Upper lobe of left lung (tissue), 6 donors: ENCODE measurements around the gene TMEM37. TPM values are rescaled to one million over a fixed set of nuclear protein-coding genes. Genes with fewer than 3 reads are reported as not detected.

Experiments
- ATAC-seq, 2 donors: fragments of 200-7000 bp; cut with Tn5 transposase; one replicate each; pipeline ENCODE4 v1.9.1; 2022; ENCODE audit warnings: mild to moderate bottlenecking in 2 of 2, moderate library complexity in 2 of 2; ENCODE audit not compliant: low FRiP score in 2 of 2
- DNase-seq, 2 donors: peaks; one replicate each; pipeline ENCODE4 v3.0.0-alpha.2; 2019 to 2020
- H3K27ac ChIP-seq, 4 donors: fragments of 200-600 bp; sonication (generic); one replicate each; pipeline ENCODE4 v1.5.1; 2016 to 2019
- H3K27me3 ChIP-seq, 4 donors: fragments of 200-600 bp; sonication (generic); one replicate each; pipeline ENCODE4 v1.5.1; 2017 to 2019
- H3K36me3 ChIP-seq, 4 donors: fragments of 200-600 bp; sonication (generic); one replicate each; pipeline ENCODE4 v1.5.1; 2016 to 2019
- H3K4me1 ChIP-seq, 4 donors: fragments of 200-600 bp; sonication (generic); one replicate each; pipeline ENCODE4 v1.5.1; 2018 to 2019
- H3K4me3 ChIP-seq, 4 donors: fragments of 200-600 bp; sonication (generic); one replicate each; pipeline ENCODE4 v1.5.1; 2017 to 2019; ENCODE audit warnings: mild to moderate bottlenecking in 2 of 4, moderate library complexity in 1 of 4
- H3K9me3 ChIP-seq, 4 donors: fragments of 200-600 bp; sonication (generic); one replicate each; pipeline ENCODE4 v1.5.1; 2018 to 2019
- EP300 ChIP-seq, 4 donors: sonication (generic); formaldehyde crosslinking; IDR thresholded peaks; one replicate each; pipeline ENCODE4 v1.5.1; 2017; ENCODE audit warnings: antibody characterized with exemption in 4 of 4, control low read depth in 2 of 4
- POLR2A ChIP-seq, 4 donors: fragments of 450-650 bp; IDR thresholded peaks; one replicate each; pipeline ENCODE4 v1.5.1; 2016 to 2017; ENCODE audit warnings: antibody characterized with exemption in 4 of 4, mild to moderate bottlenecking in 2 of 4
- POLR2AphosphoS5 ChIP-seq, 2 donors: sonication (generic); formaldehyde crosslinking; IDR thresholded peaks; one replicate each; pipeline ENCODE4 v1.5.1; 2017; ENCODE audit warnings: antibody characterized with exemption in 2 of 2
- WGBS, 2 donors: methylation state at CpG; one replicate each; pipeline ENCODE4 v1.1.5; 2017 to 2018; 5-methylcytosine and 5-hydroxymethylcytosine counted together
- total RNA-seq, 6 donors: library from RNA; depleted of rRNA in 4 of 6; stranded (reverse); fragments of >200 nt in 4 of 6; gene quantifications; one replicate each; pipeline versions ENCODE4 v1.1.0 to v1.2.1, GENCODE V29; 2016 to 2021
- TF ChIP-seq, protein P1 (sequence below), 6 experiments: fragments of 450-650 bp in 4 of 6; fragments of 200-600 bp in 2 of 6; sonication (generic) in 2 of 6; IDR thresholded peaks; one replicate each; pipeline ENCODE4 v1.5.1; 2016 to 2019; ENCODE audit warnings: antibody characterized with exemption in 6 of 6
- donor health status: DM: no; HTN: no; CAD: no; lungs with moderate emphysema.
- donor health status: DM: no; HTN: yes; CAD: no; lungs with severe emphysema.

The TMEM37 gene
- total RNA-seq, 6 donors from 2014 or later: 9.3 to 28.5 (median 14.5) TPM

DNA sequence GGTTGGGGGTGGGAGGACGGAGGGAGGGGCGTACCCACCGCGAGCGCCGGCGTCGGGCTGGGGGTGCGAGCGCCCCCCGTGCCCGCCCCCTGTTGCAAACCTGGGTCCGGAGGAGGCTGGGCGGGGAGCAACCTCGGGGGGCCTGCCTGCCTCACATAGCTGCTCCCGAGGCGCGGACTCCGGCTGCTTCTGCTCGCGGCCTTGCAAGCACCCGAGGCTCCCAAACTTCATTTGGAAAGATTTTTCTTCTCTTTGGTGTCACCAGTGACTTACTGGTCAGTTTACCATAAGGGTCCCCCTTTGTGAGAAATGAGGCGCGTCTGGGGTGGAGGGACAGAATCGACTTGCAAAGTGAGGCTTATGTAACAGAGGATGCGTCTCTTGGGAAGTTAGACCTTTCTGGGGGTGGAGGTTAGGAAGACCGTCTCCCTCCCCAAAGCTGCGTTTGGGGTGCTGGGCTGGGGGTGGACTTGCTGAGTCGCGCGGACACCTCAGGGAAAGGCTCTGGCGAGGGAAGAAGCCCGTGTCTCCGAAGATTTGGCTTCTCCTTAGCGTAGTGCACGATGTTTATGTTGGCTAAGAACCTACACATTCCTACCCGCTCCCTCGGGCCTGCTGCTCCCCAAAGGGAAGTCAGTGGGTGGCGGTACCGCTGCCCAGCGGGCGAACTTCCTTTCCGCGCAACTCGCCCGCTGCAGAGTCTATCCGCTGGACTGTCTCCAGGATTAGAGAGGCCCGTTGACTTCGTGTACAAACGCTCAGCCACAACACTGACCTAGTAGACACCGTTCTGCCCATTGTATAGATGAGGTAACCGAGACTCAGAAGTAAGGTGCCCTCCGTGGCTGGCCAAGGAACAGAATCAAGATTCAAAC, 559 bp downstream of the TMEM37 start:
- peaks cover 0 to 2% (median 0%) of the 10 kb centered on the region in 4 donors for H3K36me3 ChIP-seq
- WGBS, 2 donors: 4 to 20% methylated on average over 4 to 41 of the region's 53 CpGs
- peak overlapping the region; percentile 75 to 90 (median 89) for H3K27ac ChIP-seq
- H3K27me3 ChIP-seq: no peaks in the 10 kb centered on the region
- no peaks in the 10 kb centered on the region for H3K9me3 ChIP-seq
- H3K4me3 ChIP-seq: peak overlapping the region; percentile 59 to 87 (median 75)
- H3K4me1 ChIP-seq: peaks cover 62 to 93% (median 81%) of the 10 kb centered on the region in 4 donors
- DNase-seq: peak; percentile 70 to 76
- TF ChIP-seq EP300 (IDR thresholded peaks at IDR 0.05) (no peak), POLR2A (IDR thresholded peaks at IDR 0.05) (peak in 1 of 4 donors; percentile 47)
- peak in 1 of 2 donors; percentile 51 for ATAC-seq

DNA sequence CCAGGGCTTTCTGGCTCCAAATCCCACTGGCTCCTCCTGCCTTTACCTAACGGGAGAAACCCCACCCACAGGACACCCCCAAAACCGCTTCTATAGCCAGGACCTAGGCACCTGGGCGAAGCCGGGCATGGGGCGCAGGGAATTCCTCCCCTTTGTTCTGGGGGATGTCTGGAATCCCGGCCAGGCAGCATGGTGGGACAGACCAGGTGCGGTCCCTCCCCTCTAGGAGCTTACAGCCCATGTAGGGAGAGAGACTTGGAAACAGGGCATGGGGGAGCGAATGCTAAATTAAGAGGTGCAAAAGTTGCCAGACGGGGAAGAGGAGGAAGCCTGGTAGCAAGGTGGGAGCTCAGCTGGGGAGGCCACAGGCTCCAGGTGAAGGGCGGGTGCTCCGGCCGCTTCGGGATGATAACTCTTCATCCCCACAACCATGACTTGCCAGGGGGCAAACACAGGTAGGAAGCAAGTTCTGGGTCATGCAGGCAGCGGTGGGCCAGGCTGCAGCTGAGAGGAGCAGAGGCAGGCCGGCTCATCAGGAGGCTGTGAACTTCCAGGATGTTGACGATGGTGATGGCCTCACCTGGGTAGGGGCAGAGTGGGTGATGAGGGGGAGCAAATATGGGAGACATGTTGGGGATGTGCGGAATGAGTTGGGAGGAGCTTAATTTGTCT, 1.3 kb downstream of the TMEM37 start:
- no peaks in the 10 kb centered on the region for H3K9me3 ChIP-seq
- peaks cover 0 to 8% (median 3%) of the 10 kb centered on the region in 4 donors for H3K36me3 ChIP-seq
- TF ChIP-seq, protein P1, sequence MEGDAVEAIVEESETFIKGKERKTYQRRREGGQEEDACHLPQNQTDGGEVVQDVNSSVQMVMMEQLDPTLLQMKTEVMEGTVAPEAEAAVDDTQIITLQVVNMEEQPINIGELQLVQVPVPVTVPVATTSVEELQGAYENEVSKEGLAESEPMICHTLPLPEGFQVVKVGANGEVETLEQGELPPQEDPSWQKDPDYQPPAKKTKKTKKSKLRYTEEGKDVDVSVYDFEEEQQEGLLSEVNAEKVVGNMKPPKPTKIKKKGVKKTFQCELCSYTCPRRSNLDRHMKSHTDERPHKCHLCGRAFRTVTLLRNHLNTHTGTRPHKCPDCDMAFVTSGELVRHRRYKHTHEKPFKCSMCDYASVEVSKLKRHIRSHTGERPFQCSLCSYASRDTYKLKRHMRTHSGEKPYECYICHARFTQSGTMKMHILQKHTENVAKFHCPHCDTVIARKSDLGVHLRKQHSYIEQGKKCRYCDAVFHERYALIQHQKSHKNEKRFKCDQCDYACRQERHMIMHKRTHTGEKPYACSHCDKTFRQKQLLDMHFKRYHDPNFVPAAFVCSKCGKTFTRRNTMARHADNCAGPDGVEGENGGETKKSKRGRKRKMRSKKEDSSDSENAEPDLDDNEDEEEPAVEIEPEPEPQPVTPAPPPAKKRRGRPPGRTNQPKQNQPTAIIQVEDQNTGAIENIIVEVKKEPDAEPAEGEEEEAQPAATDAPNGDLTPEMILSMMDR (IDR thresholded peaks at IDR 0.05): no peak
- TF ChIP-seq EP300 (IDR thresholded peaks at IDR 0.05) (no peak), POLR2AphosphoS5 (IDR thresholded peaks at IDR 0.05) (no peak), POLR2A (IDR thresholded peaks at IDR 0.05) (no peak)
- H3K4me3 ChIP-seq: peak overlapping the region in 3 of 4 donors; percentile 59 to 87 (median 82)
- H3K27ac ChIP-seq: peak overlapping the region; percentile 75 to 90 (median 89)
- H3K4me1 ChIP-seq: peaks cover 56 to 86% (median 73%) of the 10 kb centered on the region in 4 donors
- no peak for ATAC-seq
- peak in 1 of 2 donors; percentile 66 for DNase-seq
- whole genome bisulfite sequencing, 2 donors: 77 to 88% methylated on average over 16 to 17 of the region's 17 CpGs
- no peaks in the 10 kb centered on the region for H3K27me3 ChIP-seq

DNA sequence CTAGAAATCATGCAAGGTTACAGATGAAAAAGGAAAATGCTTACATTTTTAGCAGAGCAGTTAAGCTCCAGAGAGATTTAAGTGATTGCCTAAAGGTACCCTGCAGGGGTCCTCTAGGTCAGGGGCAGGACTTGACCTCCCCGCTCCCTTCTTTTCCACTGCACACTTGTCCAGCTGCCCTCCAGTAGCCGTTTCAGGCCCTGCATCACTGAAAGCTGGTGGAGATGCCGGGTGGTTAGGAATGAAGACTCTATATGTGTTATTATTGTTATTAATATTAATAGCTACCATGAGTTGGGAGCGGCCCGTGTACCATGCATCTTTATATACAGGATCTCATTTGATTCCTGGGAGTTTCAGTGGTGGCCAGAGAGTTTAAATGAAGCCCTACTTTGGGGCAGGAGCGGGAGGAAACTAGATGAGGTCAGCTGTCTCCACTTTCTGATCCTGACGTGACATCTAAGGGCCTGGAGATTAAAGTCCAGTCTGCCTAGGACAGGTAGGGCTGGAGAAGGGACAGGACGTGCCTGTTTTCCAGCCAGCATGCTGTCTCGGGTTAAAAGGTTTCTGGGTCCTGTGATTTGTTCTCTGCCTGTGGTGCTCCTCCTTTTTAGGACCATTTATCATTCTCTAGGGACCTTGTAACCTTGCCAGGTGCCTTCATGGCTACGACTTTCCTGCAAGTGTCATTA, 2.1 kb downstream of the TMEM37 start:
- DNase-seq: no peak
- peak overlapping the region in 2 of 4 donors; percentile 59 to 82 for H3K4me3 ChIP-seq
- H3K27me3 ChIP-seq: no peaks in the 10 kb centered on the region
- peaks cover 0 to 15% (median 5%) of the 10 kb centered on the region in 4 donors for H3K36me3 ChIP-seq
- no peak for ATAC-seq
- TF ChIP-seq POLR2AphosphoS5 (IDR thresholded peaks at IDR 0.05) (no peak), EP300 (IDR thresholded peaks at IDR 0.05) (no peak), POLR2A (IDR thresholded peaks at IDR 0.05) (no peak)
- TF ChIP-seq, protein P1 (IDR thresholded peaks at IDR 0.05): no peak
- no peaks in the 10 kb centered on the region for H3K9me3 ChIP-seq
- WGBS, 2 donors: 63 to 80% methylated on average over 9 to 10 of the region's 10 CpGs
- peaks cover 48 to 78% (median 67%) of the 10 kb centered on the region in 4 donors for H3K4me1 ChIP-seq
- H3K27ac ChIP-seq: peak overlapping the region in 3 of 4 donors; percentile 35 to 90 (median 88)

DNA sequence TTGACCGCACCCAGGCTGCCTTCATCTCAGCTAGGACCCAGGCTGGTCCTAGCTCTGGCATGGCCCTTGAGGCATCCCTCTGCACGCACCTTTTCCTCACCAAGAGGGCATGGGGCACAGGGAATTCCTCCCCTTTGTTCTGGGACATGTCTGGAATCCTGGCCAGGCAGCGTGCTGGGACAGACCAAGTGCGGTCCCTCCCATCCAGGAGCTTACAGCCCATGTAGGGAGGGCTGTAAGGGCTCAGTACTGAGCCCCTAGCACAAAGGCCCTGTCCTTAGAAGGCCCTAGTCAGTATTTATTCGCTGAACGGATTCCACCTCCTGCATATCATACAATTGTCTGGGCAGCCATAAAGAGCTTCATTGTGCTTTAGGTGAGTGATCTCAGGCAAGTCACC, 3.0 kb downstream of the TMEM37 start:
- Histone ChIP-seq H3K36me3 (peaks cover 0 to 15% (median 5%) of the 10 kb centered on the region in 4 donors), H3K27ac (peak overlapping the region in 3 of 4 donors; percentile 50 to 90 (median 88)), H3K9me3 (no peaks in the 10 kb centered on the region), H3K27me3 (no peaks in the 10 kb centered on the region), H3K4me1 (peaks cover 39 to 69% (median 58%) of the 10 kb centered on the region in 4 donors), H3K4me3 (no peak overlapping the region)
- TF ChIP-seq, protein P1 (IDR thresholded peaks at IDR 0.05): no peak
- TF ChIP-seq POLR2AphosphoS5 (IDR thresholded peaks at IDR 0.05) (no peak), EP300 (IDR thresholded peaks at IDR 0.05) (no peak), POLR2A (IDR thresholded peaks at IDR 0.05) (no peak)
- no peak for DNase-seq
- 71 to 72% methylated on average over 3 to 6 of the region's 6 CpGs for WGBS, 2 donors
- ATAC-seq: no peak
